ENCODE results near the gene CHRDL1.
"Not testable (repeated sequence)": the region's sequence is repeated elsewhere in the genome, so short reads cannot be mapped to it uniquely, and the experiment has no call there.

The CHRDL1 gene, protein sequence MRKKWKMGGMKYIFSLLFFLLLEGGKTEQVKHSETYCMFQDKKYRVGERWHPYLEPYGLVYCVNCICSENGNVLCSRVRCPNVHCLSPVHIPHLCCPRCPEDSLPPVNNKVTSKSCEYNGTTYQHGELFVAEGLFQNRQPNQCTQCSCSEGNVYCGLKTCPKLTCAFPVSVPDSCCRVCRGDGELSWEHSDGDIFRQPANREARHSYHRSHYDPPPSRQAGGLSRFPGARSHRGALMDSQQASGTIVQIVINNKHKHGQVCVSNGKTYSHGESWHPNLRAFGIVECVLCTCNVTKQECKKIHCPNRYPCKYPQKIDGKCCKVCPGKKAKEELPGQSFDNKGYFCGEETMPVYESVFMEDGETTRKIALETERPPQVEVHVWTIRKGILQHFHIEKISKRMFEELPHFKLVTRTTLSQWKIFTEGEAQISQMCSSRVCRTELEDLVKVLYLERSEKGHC

DNA sequence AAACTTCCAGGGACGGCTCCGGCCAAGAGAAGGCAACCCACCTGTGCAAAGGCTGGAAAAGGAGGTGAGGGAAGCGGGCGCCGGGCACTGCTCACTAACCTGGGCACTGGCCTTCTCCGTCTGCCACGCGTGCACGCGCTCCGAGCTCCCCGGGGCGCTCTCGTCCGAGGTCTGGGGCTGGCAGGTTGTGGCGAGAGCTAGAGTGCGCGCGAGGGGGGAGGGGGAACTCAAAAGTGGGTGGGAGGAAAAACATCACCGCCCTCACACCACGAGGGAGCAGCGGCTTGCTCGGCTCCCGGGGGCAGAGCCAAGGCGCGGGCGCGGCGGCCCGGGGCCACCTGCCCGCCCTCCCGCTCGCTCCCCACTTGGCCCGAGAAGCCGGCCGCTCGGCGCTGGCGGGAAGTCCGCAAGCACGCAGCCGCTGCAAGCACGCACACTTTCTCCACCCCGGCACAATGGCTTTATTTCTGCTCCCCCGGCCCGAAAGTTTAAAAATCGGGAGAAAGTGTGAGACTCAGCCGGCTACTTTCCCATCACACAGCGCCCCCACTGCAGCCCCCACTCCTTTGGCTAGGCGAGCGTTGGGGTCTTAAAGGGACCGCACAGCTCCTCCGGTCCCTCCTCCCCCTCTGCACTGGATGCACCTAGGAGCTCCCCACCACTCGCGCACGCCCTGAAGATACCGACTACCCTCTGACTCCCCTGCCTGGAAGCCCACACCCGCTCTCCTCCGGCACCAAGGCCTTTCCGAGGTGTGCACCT, at the start of gene CHRDL1:
Gene CHRDL1 (minus strand): TSS at position 173 of the 762 bp plus-strand sequence. CDS start 3,636 bp downstream, outside the sequence.
- DNase-seq: no peak

DNA sequence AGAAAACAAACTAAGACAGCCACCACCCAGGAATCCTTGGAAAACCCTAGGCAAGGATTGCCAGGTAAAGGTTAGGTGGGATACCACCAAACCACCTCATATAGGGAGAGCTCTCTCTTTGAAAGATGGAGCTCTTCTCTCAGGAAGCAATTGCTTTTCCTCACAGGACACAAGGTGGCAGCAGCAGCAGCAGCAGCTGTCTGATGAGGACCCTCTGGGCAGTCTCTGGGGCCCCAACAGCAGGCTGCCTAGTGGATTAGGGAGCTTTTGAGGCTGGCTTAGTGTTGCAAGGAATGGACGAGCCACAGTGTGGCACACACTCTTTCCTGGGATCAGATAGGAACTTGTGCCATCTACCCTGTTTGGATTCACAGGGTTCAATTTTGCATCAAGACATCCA, 41.4 kb upstream of the CHRDL1 start:
- no peak for DNase-seq

DNA sequence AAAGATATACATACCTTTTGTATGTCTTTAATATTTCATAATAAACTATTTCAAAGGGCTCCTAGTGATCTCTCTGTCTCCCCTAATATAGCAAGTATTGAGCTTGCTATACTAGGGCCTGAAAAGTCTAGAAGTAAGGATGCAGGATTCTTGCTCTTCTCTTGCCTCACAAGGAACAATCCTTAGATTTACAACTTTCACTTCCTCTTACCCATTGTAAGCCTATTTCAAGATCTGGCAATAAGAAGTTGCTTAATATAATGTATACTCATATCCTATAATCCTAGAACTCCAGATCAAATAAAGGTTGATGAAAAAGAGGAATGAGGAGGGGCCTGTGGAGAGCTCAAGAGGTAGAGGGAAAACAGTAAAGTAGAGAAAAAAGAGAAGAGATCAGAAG, 40.8 kb upstream of the CHRDL1 start:
- no peak for DNase-seq

DNA sequence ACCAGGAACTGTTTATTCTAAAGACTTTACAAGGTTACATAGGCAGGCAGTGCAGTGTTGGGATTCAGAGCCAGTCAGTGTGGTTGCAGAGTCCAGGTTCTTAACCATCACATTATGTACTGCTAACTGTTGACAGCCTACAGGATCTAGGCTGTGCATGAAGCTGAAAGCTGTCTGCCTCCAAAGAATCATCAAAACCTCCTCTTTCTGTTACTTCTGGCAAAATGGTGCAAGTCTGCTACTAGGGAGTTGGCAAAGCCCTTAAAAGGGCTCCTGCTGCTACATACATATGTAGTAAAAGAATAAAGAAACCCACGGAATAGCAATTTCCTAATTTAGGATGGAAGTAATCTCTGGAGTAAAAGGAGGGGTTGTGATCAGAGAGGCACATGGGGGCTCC, 40.4 kb upstream of the CHRDL1 start:
- no peak for DNase-seq

DNA sequence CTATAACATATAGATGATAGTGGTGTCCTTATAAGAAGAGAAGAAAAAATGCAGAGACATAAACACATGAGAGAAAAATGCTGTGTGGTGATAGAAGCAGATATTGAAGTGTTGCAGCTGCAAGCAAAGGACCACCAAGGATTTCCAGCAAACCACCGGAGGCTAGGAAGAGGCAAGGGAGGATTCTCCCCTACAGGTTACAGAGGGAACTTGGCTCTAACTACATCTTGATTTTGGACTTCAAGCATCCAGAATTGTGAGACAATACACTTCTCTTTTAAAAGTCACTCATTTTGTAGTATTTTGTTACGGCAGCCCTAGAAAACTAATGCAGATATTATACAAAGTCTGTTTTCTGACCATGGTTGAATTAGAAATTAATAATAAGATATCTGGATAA, 30.4 kb upstream of the CHRDL1 start:
- DNase-seq: no peak

DNA sequence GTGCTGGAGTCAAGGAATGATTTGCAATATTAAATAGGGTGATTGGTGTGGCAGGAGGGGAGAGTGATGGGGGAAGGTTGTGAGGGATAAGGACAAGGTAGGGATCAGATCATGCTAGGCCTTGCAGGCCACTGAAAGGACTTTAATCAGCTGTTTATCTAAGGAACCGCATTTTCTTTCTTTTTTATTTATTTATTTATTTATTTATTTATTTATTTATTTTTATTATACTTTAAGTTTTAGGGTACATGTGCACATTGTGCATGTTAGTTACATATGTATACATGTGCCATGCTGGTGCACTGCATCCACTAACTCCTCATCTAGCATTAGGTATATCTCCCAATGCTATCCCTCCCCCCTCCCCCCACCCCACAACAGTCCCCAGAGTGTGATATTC, 20.9 kb upstream of the CHRDL1 start:
- not testable (repeated sequence) for DNase-seq

DNA sequence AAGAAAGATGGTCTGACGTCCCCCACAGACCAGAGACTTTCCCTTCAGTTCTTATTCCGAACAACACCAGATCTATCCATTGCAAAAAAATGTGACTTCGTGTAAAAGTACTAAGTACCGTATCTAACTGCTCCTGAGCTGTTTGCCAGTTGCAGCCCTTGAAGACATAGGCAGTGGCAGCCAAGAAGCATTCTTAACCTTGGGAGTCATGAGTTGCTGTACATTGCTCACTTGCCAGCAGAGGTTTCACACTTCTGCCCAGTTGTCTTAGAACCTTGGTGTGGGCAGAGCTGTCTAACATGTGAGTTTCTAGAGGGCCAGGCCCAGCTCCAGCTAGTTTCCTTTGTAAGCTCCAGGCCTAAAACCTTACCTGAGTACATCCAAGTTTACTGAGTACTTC, 10.5 kb upstream of the CHRDL1 start:
- DNase-seq: no peak

DNA sequence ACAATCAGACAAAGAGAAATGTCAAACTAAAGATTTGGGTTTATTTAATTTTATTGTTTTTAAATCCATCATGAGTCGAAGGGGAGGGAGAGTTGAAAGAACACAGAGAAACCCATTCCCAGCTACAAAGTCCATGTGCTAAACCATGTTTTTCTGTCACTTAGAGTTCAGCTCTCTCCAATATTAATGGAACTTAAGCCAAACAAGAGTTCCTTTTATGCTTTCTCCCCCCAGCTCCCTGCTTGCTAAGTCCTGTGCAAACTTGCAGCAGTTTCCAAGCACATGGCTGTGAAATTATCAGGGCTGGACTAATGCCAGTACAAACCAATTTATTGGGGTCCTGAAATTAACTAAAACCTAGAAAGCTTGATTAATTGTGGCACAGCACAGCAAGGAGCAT, 9.7 kb upstream of the CHRDL1 start:
- no peak for DNase-seq

DNA sequence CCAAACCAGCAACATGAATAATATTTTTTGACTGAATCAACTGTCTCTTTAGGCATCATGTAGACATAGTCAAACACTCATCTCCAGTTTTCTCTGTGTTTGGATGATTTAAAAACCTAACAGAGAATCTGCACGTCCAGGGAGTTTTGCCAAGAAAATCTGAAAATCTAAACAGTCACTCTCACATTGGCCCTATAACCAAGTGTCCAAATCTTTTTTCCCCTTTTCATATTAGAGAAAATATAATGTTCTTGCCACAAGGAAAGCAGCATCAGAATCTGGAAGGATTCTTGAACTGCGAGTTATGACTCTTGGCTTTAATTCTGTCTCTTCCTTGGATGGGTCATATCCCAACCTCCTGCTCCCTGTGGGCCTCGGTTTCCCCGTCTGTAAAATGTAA, 8.8 kb upstream of the CHRDL1 start:
- DNase-seq: no peak

DNA sequence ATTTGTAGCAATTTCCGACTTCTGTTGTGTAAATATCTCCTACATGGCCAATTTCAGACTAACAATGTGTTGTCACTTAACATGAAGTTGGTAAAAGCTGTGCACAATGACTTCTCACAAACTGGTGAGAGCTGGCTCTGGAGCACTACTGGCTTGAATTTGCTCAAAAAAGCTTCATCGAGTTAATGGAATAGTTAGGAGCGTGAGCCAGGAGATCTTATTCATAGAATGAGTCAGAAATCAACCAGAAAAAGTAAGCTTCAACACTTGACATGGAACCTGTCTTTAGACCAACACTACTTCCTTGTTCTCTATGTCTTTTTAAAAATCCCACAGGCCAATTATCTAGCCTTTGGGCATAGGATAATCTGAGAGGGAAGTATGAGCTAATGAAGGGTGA, 7.9 kb upstream of the CHRDL1 start:
- DNase-seq: no peak

DNA sequence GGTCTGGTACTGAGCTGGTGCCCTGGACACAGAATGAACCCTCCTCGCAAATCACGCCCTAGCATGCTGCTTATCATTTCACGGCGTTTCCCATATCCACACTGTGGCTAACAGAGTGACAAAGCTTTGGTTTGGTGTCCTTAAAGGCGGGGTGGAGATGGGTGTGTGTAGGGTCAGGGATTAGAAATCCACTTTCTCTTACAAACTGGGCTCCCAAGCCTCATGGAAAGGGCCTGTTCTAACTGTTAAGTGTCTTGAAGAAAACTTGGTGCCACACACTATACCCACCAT, 735 bp upstream of the CHRDL1 start:
- DNase-seq: no peak

DNA sequence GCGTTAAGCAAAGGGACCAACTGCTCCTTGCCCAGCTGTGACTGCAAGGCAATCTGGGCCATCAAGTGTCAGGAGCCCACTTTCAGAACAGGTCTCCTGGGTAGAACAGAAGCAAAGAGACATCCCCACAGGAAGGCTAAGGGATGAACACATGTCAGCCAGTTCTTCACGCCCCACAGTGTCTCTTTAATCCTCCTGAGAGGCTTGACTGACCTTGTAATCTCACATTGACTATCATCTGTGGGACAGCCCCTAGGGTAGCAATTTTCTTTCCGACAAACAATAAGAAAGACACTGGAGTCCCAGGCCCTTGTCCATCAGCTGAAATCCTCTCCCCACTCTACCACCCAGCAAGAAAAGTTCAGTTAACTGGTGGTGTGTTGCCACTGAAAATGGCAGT, 1.0 kb downstream of the CHRDL1 start:
- no peak for DNase-seq

DNA sequence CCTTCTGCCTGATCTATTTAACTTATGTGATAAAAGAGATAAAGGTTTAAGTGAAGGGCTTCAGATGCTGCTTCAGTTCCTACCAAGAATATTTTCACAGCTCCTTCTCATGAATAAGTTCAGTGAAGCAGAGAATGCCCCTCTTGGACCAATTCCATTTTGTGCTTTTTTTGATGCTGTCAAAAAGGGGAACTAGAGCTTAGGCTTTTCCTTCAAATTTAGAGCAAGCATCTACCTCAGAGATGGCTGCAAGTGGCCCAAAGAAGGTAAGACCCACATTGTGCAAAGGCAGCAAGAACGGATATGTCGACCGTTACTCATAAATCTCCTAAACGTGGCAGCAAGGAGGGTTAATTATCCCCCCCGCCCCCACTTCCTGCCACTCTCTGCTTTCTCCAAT, 4.5 kb downstream of the CHRDL1 start:
- no peak for DNase-seq

DNA sequence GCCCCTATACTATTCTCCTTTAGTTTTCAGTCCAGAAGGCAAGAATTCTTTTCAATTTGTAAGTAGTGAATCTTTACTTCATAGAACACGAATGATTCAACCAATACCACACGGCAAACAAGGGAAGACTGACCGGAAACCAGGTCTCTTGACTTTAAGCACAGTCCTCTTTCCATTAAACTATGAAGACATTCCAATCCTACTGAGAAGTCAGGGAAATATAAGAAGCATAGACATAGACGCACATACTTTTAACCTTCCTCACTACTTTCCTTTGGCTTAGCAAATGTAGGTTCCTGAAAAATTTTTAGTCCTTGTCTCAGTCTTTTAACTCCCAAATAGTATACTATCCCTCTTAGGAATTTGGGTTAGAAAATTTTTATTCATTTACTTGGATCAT, 9.1 kb downstream of the CHRDL1 start:
- DNase-seq: no peak

DNA sequence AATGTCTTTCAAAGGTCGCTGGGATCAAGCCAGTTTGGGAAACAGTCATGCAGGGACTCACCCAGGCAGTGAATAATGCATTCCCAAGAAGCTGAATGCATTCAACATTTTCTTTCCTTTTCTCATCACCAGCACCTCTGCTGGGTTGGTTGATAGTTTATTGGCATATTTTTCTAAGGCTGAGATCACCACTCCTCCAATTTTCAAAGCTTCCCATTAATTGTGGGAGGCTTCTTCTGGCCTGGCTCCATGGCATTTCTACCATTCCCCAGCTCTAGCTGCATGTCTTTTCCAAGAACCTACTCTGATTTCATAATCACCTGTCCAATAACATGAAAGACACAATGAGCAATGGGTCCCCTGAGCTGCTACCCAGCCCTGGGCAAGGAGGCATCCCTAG, 35.8 kb downstream of the CHRDL1 start:
- no peak for DNase-seq

DNA sequence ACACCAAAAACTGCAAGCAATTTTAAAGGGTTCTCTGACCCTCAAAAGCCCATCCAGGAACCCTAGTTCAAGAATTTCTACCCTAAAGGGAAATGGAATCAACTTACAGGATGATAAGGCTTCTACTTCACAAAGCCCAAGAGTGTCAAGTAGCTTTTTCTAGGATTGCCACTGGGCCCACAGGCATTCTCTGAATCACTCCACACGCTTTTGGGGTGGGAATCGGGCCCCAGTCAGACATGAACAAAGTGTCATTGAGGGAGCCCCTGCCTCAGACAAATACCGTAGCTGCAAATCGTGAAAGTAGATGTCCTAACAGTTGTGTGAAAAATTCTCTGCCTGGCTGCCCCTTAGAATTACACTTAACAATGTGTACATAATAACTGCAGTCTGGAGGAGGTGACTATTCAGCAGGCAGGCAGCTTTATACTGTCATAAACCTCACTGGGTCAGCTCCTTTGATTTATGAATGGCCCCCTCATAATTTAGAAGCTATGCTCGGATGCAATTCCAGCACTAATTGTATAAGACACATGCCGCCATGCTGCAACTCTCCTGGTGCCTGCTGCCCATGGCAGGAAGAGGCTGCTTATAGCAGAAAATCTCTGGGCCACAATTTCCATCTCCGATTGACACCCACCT, 36.7 kb downstream of the CHRDL1 start:
- no peak for DNase-seq

DNA sequence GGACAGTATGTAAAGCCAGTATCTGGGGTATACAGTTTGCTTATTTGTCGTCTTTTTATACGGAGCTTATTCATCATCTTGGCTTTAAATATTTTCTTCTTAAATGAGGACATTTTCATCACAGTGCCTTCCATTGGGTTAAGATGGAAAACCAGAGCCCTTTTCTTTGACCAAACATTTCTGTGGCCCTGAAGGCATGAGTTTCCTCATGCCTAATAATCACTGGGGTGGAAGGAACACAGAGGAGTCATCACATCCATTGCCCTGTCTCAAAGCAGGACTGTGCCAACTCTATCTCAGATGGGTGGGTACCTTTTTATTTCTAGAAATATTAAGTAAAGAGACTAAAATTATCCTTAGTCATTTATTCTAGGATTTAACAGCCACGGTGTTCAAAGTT, 40.0 kb downstream of the CHRDL1 start:
- no peak for DNase-seq

DNA sequence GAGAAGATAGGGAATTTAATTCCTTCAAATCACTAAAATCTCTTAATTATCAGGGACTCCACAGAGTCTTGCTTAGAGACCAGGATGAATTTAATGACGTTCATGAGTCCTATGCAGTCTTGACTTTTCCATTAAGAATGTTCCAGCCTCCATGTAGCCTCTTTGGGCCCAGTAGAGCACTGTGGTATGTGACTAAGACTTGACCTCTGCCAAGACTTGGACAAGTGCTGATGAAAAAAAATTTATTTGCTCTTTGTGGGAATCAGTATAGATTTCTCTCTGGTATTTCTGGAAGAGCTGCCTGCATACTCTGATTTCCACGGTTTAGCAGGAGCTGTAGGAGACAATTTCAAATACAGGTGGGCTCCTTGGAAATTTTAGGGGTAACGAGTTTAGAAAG, 40.6 kb downstream of the CHRDL1 start:
- DNase-seq: no peak

DNA sequence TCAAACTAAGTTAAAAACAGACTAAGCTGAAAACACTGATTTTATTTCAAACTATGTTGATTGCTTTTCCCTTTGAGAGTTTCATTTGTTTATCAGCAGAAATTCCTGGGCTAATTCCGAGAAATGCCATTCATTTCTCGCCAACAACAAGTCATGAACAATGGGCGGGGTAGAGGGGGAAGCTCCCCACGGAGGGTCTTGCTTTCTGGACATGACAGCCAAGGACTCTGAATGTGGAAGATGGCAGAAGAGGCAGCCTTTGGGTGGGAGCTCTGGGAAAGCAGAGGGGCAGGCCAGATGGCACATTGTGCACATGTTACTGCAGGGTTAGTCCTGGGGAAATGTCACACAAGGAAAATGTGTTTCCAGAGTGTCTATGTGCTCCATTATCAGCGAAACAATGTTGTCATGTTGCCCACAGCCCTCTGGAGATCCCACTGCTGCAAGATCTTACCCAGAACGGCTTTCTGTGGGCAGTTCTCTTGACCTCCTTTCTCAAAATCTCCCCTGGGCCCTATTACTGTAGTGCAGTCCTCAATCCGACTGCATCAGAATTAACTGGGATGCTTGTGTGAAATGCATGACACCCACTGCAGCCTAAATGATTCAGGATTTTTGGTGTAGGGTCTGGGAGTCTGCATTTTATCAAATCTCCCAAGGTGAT, 45.0 kb downstream of the CHRDL1 start:
- no peak for DNase-seq

DNA sequence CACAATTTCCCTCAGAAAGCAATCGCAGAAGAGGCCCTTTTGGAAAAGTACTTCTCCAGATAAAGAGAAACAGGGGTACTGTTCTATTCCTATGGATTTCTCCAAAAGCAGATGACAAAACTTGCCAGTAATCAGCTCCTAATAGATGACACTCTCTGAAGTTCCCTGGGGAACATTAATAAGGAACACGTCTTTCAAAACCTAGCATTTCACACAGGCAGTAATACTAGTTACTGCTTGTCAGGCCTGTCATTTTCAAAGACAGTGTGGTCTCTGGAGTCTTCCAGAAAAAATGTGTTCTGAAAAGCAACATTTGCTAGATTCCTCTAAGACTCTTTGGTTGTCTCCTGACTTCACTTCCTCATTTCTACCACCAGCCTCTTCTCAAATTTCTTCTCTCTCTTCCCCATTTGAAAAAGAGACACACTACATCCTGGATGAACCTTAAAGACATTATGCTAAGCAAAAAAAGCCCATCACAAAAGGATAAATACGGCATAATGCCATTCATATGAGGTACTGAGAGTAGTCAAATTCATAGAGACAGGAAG, 47.3 kb downstream of the CHRDL1 start:
- DNase-seq: no peak

DNA sequence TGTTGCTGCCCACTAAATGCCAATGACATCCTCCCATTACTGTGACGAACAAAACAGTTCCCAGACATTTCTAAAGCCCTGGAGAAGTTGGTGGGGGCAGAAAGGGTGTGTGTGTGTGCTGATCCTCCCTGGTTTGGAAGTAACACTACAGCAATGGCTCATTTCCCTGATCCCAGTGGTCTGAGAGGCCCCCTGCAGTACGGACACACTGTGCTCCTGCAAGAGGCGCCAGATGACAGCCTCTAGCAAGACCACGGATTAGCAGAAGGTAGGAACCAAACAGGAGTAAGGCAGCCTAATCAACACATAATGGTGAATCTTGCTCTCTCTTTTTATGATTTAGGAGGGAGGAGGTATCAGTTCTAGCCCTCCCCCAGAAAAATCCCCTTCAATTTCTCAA, 49.6 kb downstream of the CHRDL1 start:
- DNase-seq: no peak

DNA sequence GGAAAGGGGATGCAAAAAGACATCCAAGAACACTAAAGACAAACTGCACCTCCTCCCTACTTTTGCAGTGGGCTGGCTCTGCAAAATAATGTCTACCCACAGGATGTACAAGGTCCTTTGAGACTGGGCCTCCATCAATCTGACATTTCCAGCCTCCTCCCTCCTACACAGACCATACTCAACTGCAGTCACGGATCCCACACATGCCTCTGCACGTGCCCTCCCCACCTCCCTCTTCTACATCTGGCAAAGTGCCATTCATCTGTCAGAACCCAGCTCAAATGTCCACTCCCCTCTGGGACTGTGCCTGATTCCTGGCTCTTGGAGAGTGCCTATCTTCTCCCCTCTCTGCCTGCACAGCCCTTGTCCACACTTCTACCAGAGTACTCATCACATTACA, 50.3 kb downstream of the CHRDL1 start:
- DNase-seq: no peak

DNA sequence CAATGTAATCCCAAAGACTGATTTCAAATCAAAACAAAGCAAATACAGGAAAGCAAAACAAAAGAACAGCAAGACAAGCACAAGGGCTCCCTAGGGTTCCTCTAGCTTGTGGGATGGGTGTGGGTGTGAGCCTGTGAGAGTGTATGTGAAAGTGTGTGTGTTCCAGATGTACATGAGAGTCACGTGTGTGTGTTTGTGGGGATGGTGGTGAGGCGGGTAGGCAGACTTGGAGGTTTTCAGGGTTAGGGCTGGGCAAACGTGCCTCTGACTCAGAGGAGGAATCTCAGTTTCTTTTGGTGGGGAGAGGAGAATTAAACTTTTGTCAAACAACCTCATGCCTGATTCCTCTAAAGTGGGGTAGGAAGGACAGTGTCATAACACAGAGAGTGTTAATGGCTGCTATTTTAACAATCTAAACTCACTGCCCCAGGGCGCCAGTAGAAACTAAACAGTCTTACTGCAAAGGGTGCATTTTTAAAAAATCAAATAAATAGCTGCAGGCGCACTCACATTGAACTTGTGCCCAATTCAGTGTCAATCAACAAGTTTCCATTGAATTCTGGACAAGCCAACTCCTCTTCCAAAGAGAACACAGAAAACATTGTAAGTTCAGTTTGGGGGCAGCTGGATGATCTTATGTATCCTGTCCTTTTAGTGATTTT, 51.8 kb downstream of the CHRDL1 start:
- no peak for DNase-seq

Data from CD4-positive, alpha-beta T cell treated with Interleukin-4 for 1 hour (primary cell).